Esophagus (tissue), 2 donors: ENCODE results near the gene OR2A25. TPM values are rescaled to one million over a fixed set of nuclear protein-coding genes. Genes with fewer than 3 reads are reported as not detected.

Source experiments
- H3K27ac ChIP-seq, 2 donors: one replicate each; pipeline ENCODE4 v1.5.1; 2013; ENCODE audit warnings: low read depth in 2 of 2, mild to moderate bottlenecking in 2 of 2, inconsistent platforms in 1 of 2, low read length in 1 of 2, moderate library complexity in 1 of 2
- H3K27me3 ChIP-seq, 2 donors: one replicate each; pipeline ENCODE4 v1.6.1; 2013; ENCODE audit warnings: low read length in 2 of 2, control low read depth in 1 of 2, mild to moderate bottlenecking in 1 of 2; ENCODE audit not compliant: insufficient read depth in 2 of 2, control insufficient read depth in 1 of 2
- H3K36me3 ChIP-seq, 2 donors: one replicate each; pipeline ENCODE4 v1.6.1; 2013; ENCODE audit warnings: low read length in 1 of 2; ENCODE audit not compliant: control insufficient read depth in 2 of 2, insufficient read depth in 2 of 2
- H3K4me1 ChIP-seq, 2 donors: one replicate each; pipeline ENCODE4 v1.6.1; 2013; ENCODE audit warnings: low read length in 1 of 2; ENCODE audit not compliant: control insufficient read depth in 2 of 2, insufficient read depth in 2 of 2
- H3K4me3 ChIP-seq, 2 donors: one replicate each; pipeline ENCODE4 v1.5.1; 2013; ENCODE audit warnings: low read length in 2 of 2, mild to moderate bottlenecking in 2 of 2, low read depth in 1 of 2, moderate library complexity in 1 of 2
- H3K9me3 ChIP-seq, 2 donors: one replicate each; pipeline ENCODE4 v1.6.1; 2013; ENCODE audit warnings: mild to moderate bottlenecking in 2 of 2, low read depth in 1 of 2, low read length in 1 of 2, moderate library complexity in 1 of 2; ENCODE audit not compliant: control insufficient read depth in 2 of 2, insufficient read depth in 1 of 2
- WGBS, 2 donors: extraction: QIAGEN DNeasy Blood & Tissue Kit; methylation state at CpG; one replicate each; pipeline ENCODE4 v1.1.7; 2013; 5-methylcytosine and 5-hydroxymethylcytosine counted together
- polyA plus RNA-seq, 2 donors: library from polyadenylated mRNA; stranded (reverse); fragments of 200-250 nt; gene quantifications; one replicate each; pipeline ENCODE4 v1.2.3, GENCODE V29; 2013
- donor health status: healthy with polysubstance abuse.
- donor health status: Bipolar disorder and iron deficiency.

The OR2A25 gene, protein sequence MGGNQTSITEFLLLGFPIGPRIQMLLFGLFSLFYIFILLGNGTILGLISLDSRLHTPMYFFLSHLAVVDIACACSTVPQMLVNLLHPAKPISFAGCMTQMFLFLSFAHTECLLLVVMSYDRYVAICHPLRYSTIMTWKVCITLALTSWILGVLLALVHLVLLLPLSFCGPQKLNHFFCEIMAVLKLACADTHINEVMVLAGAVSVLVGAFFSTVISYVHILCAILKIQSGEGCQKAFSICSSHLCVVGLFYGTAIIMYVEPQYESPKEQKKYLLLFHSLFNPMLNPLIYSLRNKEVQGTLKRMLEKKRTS
- polyA plus RNA-seq: not detected

DNA sequence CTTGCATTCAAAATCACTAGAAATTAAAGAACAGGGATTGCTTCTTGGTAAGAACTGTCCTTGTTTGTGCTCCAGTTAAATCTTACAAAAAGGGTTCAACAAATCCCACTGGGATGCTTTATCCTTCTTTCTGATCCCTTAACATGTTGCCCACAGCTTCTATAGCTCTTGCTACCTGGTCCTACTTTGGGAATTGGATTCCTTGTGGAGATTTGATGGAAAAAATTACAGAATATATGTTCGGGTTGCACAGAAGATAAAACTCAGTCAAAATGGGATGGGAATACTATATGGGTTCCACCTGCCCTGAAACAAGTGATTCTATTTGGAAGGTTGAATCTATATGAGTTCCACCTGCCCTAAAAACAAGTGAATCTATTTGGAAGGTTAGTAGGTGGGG, at the start of gene OR2A25:
Gene OR2A25, plus strand, starts transcription at position 301 of the 400 bp plus-strand sequence. CDS start 4,409 bp downstream, outside the sequence.
- Histone ChIP-seq H3K27ac (no peak within 1 kb of the TSS), H3K27me3 (no peaks in the 10 kb centered on the region), H3K9me3 (no peaks in the 10 kb centered on the region), H3K4me3 (no peak within 1 kb of the TSS), H3K36me3 (no peaks in the 10 kb centered on the region), H3K4me1 (no peaks in the 10 kb centered on the region)
- WGBS, 2 donors: 73 to 81% methylated on average over 1 of the region's 1 CpG

DNA sequence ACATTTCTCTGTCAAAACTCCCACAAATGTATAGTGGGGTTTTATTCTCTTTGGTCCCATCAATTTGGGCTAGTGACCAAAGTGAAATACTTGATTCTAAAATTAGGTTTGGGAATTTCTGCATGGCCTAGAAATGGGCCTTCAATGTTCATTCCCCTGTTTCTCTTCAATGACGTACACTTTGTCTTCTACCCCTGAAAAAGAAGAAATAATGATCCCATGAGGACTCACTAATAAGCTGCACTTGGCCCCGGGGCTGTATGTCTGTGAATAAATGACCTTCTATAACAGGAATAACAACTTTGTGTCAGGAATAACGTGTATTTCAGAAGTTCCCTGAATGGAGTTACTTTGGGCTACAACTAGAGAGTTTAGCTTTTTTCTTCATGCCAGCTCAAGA, 49.3 kb upstream of the OR2A25 start:
- Histone ChIP-seq H3K27me3 (no peaks in the 10 kb centered on the region), H3K36me3 (no peaks in the 10 kb centered on the region), H3K9me3 (no peaks in the 10 kb centered on the region), H3K27ac (no peak overlapping the region), H3K4me3 (no peak overlapping the region), H3K4me1 (no peaks in the 10 kb centered on the region)
- 41 to 51% methylated on average over 3 of the region's 3 CpGs for WGBS, 2 donors

DNA sequence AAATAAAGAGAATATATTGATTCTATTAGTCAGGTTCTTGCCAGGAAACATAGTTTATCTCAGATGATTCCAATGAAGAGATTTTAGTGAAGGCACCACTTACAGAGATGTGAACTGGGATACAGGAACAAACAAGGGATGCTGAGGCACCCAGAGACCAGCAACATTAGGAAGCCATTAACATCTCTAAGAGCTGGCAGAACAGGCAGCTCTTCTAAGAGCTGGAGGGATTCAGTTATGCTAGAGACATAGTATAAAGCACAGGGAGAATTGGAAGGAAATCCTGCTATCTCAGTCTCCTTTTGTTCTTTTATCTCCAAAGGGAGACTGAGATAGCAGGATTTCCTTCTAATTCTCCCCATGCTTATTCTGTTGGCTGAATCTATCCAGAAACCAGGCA, 47.4 kb upstream of the OR2A25 start:
- H3K36me3 ChIP-seq: no peaks in the 10 kb centered on the region

DNA sequence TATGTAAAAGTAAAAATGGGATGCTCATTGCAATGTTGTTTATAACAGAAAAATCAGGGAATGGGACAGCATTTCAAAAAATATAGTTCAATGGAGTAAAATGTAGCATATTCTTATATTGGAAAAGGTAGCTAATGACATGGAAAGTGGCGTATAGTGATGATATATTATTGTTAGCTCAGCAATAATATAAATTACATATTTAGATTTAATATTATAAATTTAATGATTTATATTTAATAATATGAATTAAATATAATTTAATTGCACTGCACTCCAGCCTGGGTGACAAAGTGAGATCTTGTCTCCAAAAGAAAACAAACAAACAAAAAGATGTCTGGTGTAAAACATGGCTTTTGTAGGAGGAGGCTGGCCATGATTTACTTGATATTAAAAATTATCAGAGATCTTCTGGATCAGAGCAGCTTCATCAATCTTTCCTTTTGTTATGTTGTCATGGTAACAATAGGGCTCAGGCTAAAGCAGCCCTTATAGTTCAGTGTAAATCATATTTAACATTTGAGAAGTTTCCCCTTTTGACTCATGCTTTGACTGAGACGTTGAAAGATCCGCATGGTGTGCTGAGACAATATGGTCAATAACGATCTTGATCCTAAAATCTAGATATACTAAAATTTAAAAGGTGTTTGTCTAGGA, 46.3 kb upstream of the OR2A25 start:
- H3K4me3 ChIP-seq: no peak overlapping the region
- no peaks in the 10 kb centered on the region for H3K27me3 ChIP-seq
- 65 to 74% methylated on average over 4 of the region's 4 CpGs for WGBS, 2 donors
- H3K27ac ChIP-seq: no peak overlapping the region
- H3K36me3 ChIP-seq: no peaks in the 10 kb centered on the region
- no peaks in the 10 kb centered on the region for H3K9me3 ChIP-seq
- no peaks in the 10 kb centered on the region for H3K4me1 ChIP-seq

More for the DNA sequence above, 47.4 kb upstream of the OR2A25 start:
- Histone ChIP-seq H3K27me3 (no peaks in the 10 kb centered on the region), H3K4me3 (no peak overlapping the region), H3K4me1 (no peaks in the 10 kb centered on the region), H3K9me3 (no peaks in the 10 kb centered on the region), H3K27ac (no peak overlapping the region)

DNA sequence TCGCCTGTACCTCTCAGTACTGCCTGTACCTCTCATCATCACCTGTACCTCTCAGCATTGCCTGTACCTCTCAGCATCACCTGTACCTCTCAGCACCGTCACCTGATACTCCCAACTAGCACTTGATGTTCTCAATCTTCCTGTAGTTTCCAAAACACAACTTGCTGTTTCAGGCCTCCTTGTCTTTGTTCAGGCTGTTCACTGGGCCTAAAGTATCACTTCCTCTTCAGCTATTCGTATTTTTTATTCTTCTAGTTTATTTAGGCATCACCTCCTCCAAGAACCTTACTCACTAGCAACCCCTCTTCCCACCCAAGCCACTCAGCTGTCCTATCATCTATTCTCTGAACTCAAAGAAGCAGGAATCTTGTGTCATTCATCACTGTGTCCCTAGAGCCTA, 45.4 kb upstream of the OR2A25 start:
- Histone ChIP-seq H3K36me3 (no peaks in the 10 kb centered on the region), H3K4me3 (no peak overlapping the region), H3K9me3 (no peaks in the 10 kb centered on the region), H3K4me1 (no peaks in the 10 kb centered on the region), H3K27me3 (no peaks in the 10 kb centered on the region), H3K27ac (no peak overlapping the region)
- 76 to 79% methylated on average over 3 of the region's 3 CpGs for WGBS, 2 donors

DNA sequence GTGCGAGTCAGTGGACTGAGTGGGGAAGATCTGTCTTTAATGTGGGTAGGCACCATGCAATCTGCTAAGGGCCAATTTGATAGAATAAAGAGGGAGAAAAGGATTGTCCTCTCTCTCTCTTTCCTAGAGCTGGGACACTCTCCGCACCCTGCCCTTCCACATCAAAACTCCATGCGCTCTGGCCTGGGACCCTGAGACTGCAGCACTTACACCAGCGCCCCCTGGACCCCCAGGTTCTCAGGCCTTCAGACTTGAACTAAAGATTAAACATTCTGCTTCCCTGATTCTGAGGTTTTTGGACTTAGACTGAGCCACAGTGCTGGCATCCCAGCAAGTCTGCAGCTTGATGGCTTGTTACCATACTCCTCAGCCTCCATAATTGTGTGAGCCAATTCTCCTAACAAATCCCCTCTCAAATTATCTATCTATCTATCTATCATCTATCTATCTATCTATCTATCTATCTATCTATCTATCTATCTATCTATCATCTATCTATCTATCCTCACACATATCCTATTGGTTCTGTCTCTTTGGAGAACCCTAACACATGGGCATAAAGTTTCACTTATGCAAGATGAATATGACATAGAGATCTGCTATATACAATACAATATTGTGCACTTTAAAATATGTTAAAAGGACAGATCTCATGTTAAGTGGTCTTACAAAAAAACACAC, 43.3 kb upstream of the OR2A25 start:
- Histone ChIP-seq H3K9me3 (no peaks in the 10 kb centered on the region), H3K27ac (no peak overlapping the region), H3K4me1 (no peaks in the 10 kb centered on the region), H3K4me3 (no peak overlapping the region), H3K36me3 (no peaks in the 10 kb centered on the region), H3K27me3 (no peaks in the 10 kb centered on the region)
- 56 to 59% methylated on average over 4 of the region's 4 CpGs for WGBS, 2 donors

DNA sequence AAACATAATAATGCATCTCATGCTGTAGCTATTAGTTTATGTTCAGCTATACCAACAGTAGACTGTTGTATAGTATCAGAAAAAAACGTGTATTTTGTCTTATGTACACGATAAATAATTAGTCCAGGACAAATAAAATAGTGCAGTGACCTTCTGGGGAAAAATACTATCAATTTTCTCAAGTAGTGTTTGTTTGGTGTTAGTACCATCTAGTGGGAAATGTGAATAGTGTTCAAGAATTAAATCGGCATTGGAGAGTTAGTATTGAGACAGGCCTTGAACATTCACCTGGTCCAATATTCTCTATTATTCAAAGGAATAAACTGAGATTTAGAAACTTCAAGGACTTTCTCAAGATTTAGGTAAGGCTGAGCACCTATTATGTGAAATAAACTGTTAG, 42.5 kb upstream of the OR2A25 start:
- no peaks in the 10 kb centered on the region for H3K27me3 ChIP-seq
- H3K4me1 ChIP-seq: no peaks in the 10 kb centered on the region
- no peaks in the 10 kb centered on the region for H3K36me3 ChIP-seq
- no peaks in the 10 kb centered on the region for H3K9me3 ChIP-seq
- H3K4me3 ChIP-seq: no peak overlapping the region
- H3K27ac ChIP-seq: no peak overlapping the region
- 10 to 16% methylated on average over 3 of the region's 3 CpGs for WGBS, 2 donors

DNA sequence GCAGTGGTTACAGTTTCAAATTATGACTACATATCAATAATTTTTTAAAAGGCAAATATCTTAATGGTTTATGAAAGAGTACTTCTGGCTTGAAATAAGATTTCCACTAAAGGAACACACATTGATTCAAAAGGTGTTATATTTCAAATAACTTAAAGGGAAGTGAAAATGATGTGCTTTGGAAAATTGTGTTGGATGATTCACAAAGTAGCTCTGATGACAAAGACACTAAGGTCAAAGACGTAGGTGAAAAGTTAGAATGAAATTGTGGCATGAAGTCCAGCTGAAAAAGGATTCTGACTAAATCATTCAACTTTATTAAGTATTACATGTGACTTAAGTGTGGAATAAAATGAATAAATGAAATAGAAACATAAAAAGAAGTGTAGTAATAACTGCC, 41.6 kb upstream of the OR2A25 start:
- Histone ChIP-seq H3K36me3 (no peaks in the 10 kb centered on the region), H3K27me3 (no peaks in the 10 kb centered on the region), H3K4me3 (no peak overlapping the region), H3K9me3 (no peaks in the 10 kb centered on the region), H3K4me1 (no peaks in the 10 kb centered on the region), H3K27ac (no peak overlapping the region)
- 28 to 60% methylated on average over 1 of the region's 1 CpG for WGBS, 2 donors

DNA sequence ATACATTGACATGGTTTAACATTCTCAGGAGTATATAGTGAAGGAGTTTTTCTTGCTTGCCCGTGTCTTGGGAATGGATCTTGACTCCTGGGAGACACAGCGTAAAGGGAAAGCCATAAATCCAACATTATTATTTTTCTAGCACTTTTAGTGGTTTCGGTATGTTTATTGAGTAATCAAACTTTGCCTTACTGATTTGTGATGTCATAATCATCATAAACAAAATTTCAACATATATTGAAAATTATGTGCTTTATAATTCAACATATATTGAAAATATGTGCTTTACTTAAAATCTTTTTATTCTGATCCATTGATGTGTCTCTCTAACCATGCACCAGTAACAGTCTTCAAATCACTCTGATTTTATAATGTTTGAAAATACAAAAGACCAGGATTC, 41.1 kb upstream of the OR2A25 start:
- Histone ChIP-seq H3K27ac (no peak overlapping the region), H3K36me3 (no peaks in the 10 kb centered on the region), H3K9me3 (no peaks in the 10 kb centered on the region), H3K4me1 (no peaks in the 10 kb centered on the region), H3K4me3 (no peak overlapping the region), H3K27me3 (no peaks in the 10 kb centered on the region)
- WGBS, 2 donors: 87 to 90% methylated on average over 3 of the region's 3 CpGs
